ENCODE data around the gene PEPD. TPM values are rescaled to one million over a fixed set of nuclear protein-coding genes. Genes with fewer than 3 reads are reported as not detected.
A peak's percentile ranks its signal among the peaks of the same experiment; 100 is the strongest.
"Not testable (repeated sequence)": the region's sequence is repeated elsewhere in the genome, so short reads cannot be mapped to it uniquely, and the experiment has no call there.

Gene PEPD
- 10 to 100 TPM; 40.1 to 61.4 (median 53.4) TPM for total RNA-seq

- H3K36me3 ChIP-seq: no peaks in the 10 kb centered on the region
- no peaks in the 10 kb centered on the region for H3K27me3 ChIP-seq
- H3K27ac ChIP-seq: peak within 1 kb of the TSS; percentile 9 to 73 (median 60)
- peaks cover 7 to 42% (median 14%) of the 10 kb centered on the region in 3 donors for H3K4me1 ChIP-seq
- peak; percentile 58 for DNase-seq
- no peaks in the 10 kb centered on the region for H3K9me3 ChIP-seq
- TF ChIP-seq CTCF (IDR thresholded peaks at IDR 0.05) (no peak), POLR2A (IDR thresholded peaks at IDR 0.05) (peak in 2 of 4 donors; percentile 43 to 67)
- peak within 1 kb of the TSS; percentile 58 to 97 (median 78) for H3K4me3 ChIP-seq
- WGBS, 2 donors: 14 to 18% methylated on average over 9 to 16 of the region's 69 CpGs
- intact Hi-C loops (cut with DNase I): no loop called here
These were observed at the start of gene PEPD for GRCh38 chr19:33521480-33522370. Gene PEPD, minus strand, starts transcription at chr19:33521791. Its CDS starts 31 bp downstream, at chr19:33521760.

GRCh38 chr19:33569821-33570220 is 48.2 kb upstream of the PEPD start:
- no peak for DNase-seq
- TF ChIP-seq CTCF (IDR thresholded peaks at IDR 0.05) (no peak), POLR2A (IDR thresholded peaks at IDR 0.05) (no peak)
- H3K27me3 ChIP-seq: peaks cover 0 to 45% (median 0%) of the 10 kb centered on the region in 4 donors
- no peak overlapping the region for H3K4me3 ChIP-seq
- peaks cover 0 to 11% (median 5%) of the 10 kb centered on the region in 3 donors for H3K9me3 ChIP-seq
- 30 to 47% methylated on average over 5 of the region's 5 CpGs for WGBS, 2 donors
- H3K4me1 ChIP-seq: peaks cover 0 to 23% (median 0%) of the 10 kb centered on the region in 3 donors
- H3K27ac ChIP-seq: no peak overlapping the region
- intact Hi-C loops (cut with DNase I): no loop called here
- H3K36me3 ChIP-seq: no peaks in the 10 kb centered on the region

- Histone ChIP-seq H3K27me3 (peaks cover 0 to 53% (median 0%) of the 10 kb centered on the region in 4 donors), H3K4me1 (peaks cover 0 to 23% (median 0%) of the 10 kb centered on the region in 3 donors), H3K4me3 (no peak overlapping the region), H3K27ac (no peak overlapping the region), H3K36me3 (no peaks in the 10 kb centered on the region), H3K9me3 (peaks cover 0 to under 1% (median 0%) of the 10 kb centered on the region in 3 donors)
- intact Hi-C loops (cut with DNase I): no loop called here
- no peak for DNase-seq
- TF ChIP-seq CTCF (IDR thresholded peaks at IDR 0.05) (no peak), POLR2A (IDR thresholded peaks at IDR 0.05) (no peak)
- 70 to 87% methylated on average over 2 of the region's 2 CpGs for WGBS, 2 donors
These were observed 47.1 kb upstream of the PEPD start for GRCh38 chr19:33568706-33569105.

- intact Hi-C loops (cut with DNase I): no loop called here
- Histone ChIP-seq H3K4me1 (peaks cover 0 to 20% (median 0%) of the 10 kb centered on the region in 3 donors), H3K27me3 (peaks cover 0 to 33% (median 0%) of the 10 kb centered on the region in 4 donors), H3K4me3 (no peak overlapping the region), H3K9me3 (no peaks in the 10 kb centered on the region), H3K36me3 (no peaks in the 10 kb centered on the region), H3K27ac (no peak overlapping the region)
- no peak for DNase-seq
- no peak for TF ChIP-seq CTCF (IDR thresholded peaks at IDR 0.05)
- TF ChIP-seq POLR2A (IDR thresholded peaks at IDR 0.05): no peak
- WGBS, 2 donors: 0 to 59% methylated on average over 1 to 3 of the region's 6 CpGs
These were observed 43.3 kb upstream of the PEPD start for GRCh38 chr19:33564836-33565338.

- Histone ChIP-seq H3K4me1 (peaks cover 0 to 18% (median 0%) of the 10 kb centered on the region in 3 donors), H3K27ac (no peak overlapping the region), H3K4me3 (no peak overlapping the region), H3K27me3 (peaks cover 0 to 20% (median 0%) of the 10 kb centered on the region in 4 donors), H3K36me3 (no peaks in the 10 kb centered on the region), H3K9me3 (no peaks in the 10 kb centered on the region)
- DNase-seq: no peak
- TF ChIP-seq POLR2A (IDR thresholded peaks at IDR 0.05) (no peak), CTCF (IDR thresholded peaks at IDR 0.05) (no peak)
- intact Hi-C loops (cut with DNase I): no loop called here
- 70 to 84% methylated on average over 5 of the region's 7 CpGs for WGBS, 2 donors
These were observed 41.0 kb upstream of the PEPD start for GRCh38 chr19:33562636-33563035.

- intact Hi-C loops (cut with DNase I): not testable (repeated sequence)
- peaks cover 0 to 19% (median 0%) of the 10 kb centered on the region in 3 donors for H3K4me1 ChIP-seq
- WGBS, 2 donors: 60 to 75% methylated on average over 4 to 5 of the region's 5 CpGs
These were observed 40.1 kb upstream of the PEPD start for GRCh38 chr19:33561666-33562065.

More at GRCh38 chr19:33561666-33562065, 40.1 kb upstream of the PEPD start:
- H3K4me3 ChIP-seq, H3K36me3 ChIP-seq, DNase-seq, H3K9me3 ChIP-seq, H3K27ac ChIP-seq: not testable (repeated sequence)
- peaks cover 0 to 14% (median 0%) of the 10 kb centered on the region in 4 donors for H3K27me3 ChIP-seq

All from esophagus squamous epithelium (tissue), 5 donors.